Thyroid gland (tissue), 4 donors: ENCODE data around the gene CLEC18C. TPM values are rescaled to one million over a fixed set of nuclear protein-coding genes. Genes with fewer than 3 reads are reported as not detected.
"Not testable (repeated sequence)": the region's sequence is repeated elsewhere in the genome, so short reads cannot be mapped to it uniquely, and the experiment has no call there.

ENCODE experiments used
- DNase-seq, 2 donors: peaks; one replicate each; pipeline ENCODE4 v3.0.0-alpha.2; 2019
- H3K27ac ChIP-seq, 3 donors: fragments of 200-600 bp; sonication (generic); 1 replicate in 2 of 3; 2 replicates in 1 of 3; pipeline ENCODE4 v1.5.1; 2016 to 2019; ENCODE audit warnings: mild to moderate bottlenecking in 1 of 3, moderate library complexity in 1 of 3
- H3K27me3 ChIP-seq: fragments of 200-600 bp; sonication (generic); one replicate; pipeline ENCODE4 v1.5.1; 2019
- H3K36me3 ChIP-seq, 2 donors: fragments of 200-600 bp; sonication (generic); one replicate each; pipeline ENCODE4 v1.5.1; 2016 to 2019
- H3K4me1 ChIP-seq, 2 donors: fragments of 200-600 bp; sonication (generic); one replicate each; pipeline ENCODE4 v1.5.1; 2017 to 2019
- H3K4me3 ChIP-seq, 3 donors: fragments of 200-600 bp; sonication (generic); replicated peaks in 1 of 3; 1 replicate in 2 of 3; 2 replicates in 1 of 3; pipeline ENCODE4 v1.5.1; 2016; ENCODE audit warnings: mild to moderate bottlenecking in 1 of 3
- H3K9me3 ChIP-seq: fragments of 200-600 bp; sonication (generic); one replicate; pipeline ENCODE4 v1.5.1; 2017
- WGBS, 2 donors: methylation state at CpG; one replicate each; pipeline ENCODE4 v1.1.5; 2017; 5-methylcytosine and 5-hydroxymethylcytosine counted together
- intact Hi-C: fragments of 100-400 bp; cut with DNase I; formaldehyde crosslinking; loops from one replicate; pipeline ENCODE4 v1.15.1; 2023
- total RNA-seq, 4 donors: library from RNA; depleted of rRNA; stranded (reverse); fragments of >200 nt; gene quantifications; one replicate each; pipeline ENCODE4 v1.2.3, GENCODE V29; 2016

The CLEC18C gene
- total RNA-seq, 4 donors from 2014 or later: 0.22 to 0.81 TPM; not detected in 2

DNA sequence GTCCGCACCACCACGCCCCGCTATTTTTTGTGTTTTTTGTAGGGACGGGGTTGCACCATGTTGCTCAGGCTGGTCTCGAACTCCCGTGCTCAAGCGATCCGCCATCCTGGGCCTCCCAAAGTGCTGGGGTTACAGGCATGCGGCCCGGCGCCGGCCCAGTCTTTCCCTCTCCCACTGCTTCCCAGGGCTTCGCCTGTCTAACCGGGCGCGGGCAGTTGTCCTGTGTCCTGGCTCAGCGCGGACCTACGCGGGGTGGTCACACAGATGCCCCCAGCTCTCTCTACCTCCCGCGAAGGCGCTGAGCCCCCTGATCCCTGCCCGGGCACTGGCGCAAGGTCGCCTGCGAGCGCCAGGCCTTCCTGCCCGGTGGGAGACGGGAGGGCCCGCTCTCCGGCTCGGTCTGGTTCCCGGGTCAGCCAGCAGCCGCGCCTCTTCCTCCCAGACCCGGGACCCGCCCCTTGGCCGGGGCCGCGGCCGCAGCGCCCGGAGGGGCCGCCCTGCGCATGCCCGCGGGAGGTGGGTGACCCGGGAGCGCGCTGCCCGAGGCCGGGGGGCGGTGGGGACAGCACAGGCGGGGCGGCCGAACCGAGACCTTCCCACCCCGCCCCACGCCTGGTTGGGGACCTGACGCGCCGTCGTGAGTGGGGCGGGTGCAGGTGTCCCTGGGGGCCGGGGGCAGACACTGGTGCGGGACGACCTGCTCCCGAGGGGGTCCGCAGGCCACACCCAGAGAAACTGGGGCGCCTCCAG lies 14.4 kb downstream of the CLEC18C start:
- H3K4me1 ChIP-seq, intact Hi-C loops, H3K36me3 ChIP-seq, H3K9me3 ChIP-seq, H3K27me3 ChIP-seq: not testable (repeated sequence)
- Histone ChIP-seq H3K27ac (peak overlapping the region in 2 of 3 donors; percentile 36 to 38), H3K4me3 (peak overlapping the region in 1 of 3 donors; percentile 27)
- 37 to 76% methylated on average over 4 to 12 of the region's 71 CpGs for WGBS, 2 donors
- DNase-seq: peak; percentile 26 to 64

DNA sequence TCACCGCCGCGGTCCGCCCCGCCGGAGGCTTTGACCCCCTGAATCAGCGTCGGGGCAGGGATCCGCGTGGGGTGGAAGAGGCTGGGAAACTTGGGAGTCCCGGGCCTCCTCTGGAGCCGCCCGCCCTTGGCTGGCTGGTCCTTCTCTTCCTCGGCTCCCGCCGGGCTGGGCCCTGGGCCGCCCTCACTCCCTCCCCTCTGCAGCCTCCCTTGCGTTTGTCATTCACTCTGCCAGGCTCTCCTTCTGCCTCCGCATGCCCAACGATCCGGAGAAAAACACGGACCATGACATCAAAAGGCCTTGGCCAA lies 15.0 kb downstream of the CLEC18C start:
- H3K9me3 ChIP-seq, DNase-seq, intact Hi-C loops, H3K4me1 ChIP-seq, H3K36me3 ChIP-seq, H3K27me3 ChIP-seq: not testable (repeated sequence)
- H3K4me3 ChIP-seq: peak overlapping the region in 1 of 3 donors; percentile 27
- no CpG with 5 or more reads among the region's 22 CpGs for WGBS, 2 donors
- peak overlapping the region in 2 of 3 donors; percentile 33 to 36 for H3K27ac ChIP-seq

DNA sequence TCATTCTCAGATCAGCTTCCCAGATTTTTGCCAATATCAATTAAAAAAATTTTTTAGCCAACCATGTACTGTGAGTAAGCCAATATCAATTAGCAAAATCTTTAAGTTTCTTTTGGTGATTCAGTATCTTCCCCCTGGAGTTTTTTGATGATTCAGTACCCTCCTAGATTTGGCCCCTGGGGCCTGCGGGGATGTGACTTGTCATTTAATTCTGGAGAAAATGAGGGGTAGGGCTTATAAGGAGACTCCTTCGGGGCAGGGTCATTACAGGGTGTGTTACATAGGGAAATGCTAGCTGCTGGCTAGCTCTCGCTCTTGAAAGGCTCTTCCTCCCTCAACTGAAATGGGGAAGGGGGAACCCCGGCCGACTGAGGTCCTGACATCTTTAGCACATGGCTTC lies 17.0 kb downstream of the CLEC18C start:
- H3K27me3 ChIP-seq, H3K4me3 ChIP-seq, H3K4me1 ChIP-seq, H3K9me3 ChIP-seq, DNase-seq, H3K27ac ChIP-seq, intact Hi-C loops, H3K36me3 ChIP-seq: not testable (repeated sequence)
- WGBS, 2 donors: no CpG with 5 or more reads among the region's 5 CpGs

DNA sequence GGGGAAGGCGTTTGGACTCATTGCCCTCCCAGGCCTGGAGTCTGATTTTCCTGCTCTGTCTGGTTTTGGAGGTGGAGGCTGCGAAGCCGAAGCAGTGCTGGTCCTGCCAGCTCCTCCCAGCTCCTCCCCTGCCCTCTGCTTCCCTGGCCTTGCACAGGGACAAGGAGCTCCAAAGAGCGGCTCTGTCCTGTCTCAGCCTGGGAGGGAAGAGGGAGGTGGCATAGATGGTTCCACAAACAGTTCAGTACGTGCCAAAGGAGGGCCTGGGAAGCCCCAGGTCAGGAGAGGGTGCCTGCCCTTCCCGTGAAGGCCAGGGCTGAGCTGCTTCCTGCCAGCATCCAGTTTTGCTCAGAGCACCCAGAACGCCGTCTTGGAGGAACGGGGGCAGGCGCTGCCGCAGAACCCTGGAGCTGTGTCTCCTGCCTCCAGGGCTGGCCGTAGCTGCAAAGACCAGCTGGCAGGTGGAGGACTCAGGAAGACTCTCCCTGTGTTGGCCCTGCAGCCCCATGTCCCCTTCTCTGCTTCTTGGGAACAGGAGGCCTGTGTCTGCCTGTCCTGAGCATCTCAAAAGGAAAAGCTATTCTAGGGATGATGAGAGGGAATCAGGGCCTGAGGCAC lies 23.2 kb downstream of the CLEC18C start:
- H3K9me3 ChIP-seq, H3K27ac ChIP-seq, intact Hi-C loops, H3K27me3 ChIP-seq, H3K4me1 ChIP-seq, H3K4me3 ChIP-seq, H3K36me3 ChIP-seq: not testable (repeated sequence)
- WGBS, 2 donors: 20% methylated on average over 1 of the region's 12 CpGs; no CpG with 5 or more reads in 1 of the 2 donors
- DNase-seq: peak; percentile 56 to 59

DNA sequence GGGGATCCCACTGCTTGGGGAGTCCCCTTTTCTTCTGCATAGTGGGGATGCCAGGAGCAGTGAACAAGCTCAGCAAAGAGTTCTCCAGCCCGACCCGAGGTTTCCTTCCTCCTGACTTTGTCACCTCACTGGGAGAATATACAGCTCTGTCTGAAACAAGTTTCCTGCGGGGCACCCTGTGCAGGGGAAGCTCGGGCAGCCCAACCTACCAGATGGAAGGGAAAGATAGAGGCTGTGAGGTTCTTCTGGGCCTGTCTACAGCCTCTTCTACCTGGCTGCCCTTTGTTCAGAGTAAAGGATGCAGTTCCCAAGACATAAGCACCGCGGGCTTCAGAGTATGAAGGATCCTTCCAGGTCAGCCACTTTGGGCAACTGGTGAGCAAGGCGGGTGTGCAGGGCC lies 24.0 kb downstream of the CLEC18C start:
- H3K27me3 ChIP-seq, H3K4me3 ChIP-seq: not testable (repeated sequence)
- 87 to 100% methylated on average over 3 to 5 of the region's 7 CpGs for WGBS, 2 donors

DNA sequence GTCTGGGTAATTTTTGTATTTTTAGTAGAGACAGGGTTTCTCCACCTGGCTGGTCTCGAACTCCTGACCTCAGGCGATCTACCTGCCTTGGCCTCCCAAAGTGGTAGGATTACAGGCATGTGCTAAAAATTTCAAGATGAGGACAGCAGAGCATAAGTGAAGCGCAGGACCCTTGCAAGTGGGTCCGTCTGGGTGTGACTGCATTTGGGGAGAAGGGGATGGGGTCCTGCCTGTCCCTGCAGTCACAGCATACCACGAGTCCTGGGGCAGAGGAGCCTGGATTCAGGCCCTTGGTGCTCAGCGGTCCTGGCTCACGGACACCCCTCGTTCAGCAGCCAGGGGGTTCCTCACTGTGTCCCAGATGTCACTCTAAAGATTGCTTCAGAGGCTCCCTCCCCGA lies 24.6 kb downstream of the CLEC18C start:
- H3K4me3 ChIP-seq, H3K9me3 ChIP-seq, H3K36me3 ChIP-seq, H3K27ac ChIP-seq, H3K27me3 ChIP-seq, DNase-seq, H3K4me1 ChIP-seq, intact Hi-C loops: not testable (repeated sequence)
- 78 to 85% methylated on average over 8 to 9 of the region's 9 CpGs for WGBS, 2 donors

More for the DNA sequence above, 24.0 kb downstream of the CLEC18C start:
- DNase-seq, H3K27ac ChIP-seq, H3K36me3 ChIP-seq, H3K9me3 ChIP-seq, intact Hi-C loops, H3K4me1 ChIP-seq: not testable (repeated sequence)

DNA sequence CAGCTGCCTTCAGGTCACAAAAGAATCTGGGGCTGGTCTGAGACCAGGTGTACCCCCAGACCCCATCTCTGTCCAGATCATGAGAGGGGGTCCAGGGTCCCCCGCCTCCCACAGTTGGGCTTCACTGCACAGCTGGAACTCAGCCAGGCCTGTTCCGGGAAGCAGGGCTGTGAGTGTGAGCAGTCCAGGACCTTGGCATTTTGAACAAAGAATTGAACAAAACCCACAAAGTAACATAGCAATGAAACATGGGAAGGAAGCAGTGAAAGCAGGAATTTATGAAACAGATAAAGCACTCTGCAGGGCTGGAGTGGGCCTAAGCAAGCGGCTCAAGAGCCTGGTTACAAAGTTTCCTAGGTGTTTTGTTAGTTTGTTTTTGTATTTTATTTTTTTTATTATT lies 25.1 kb downstream of the CLEC18C start:
- H3K9me3 ChIP-seq, DNase-seq, H3K4me3 ChIP-seq, H3K4me1 ChIP-seq, intact Hi-C loops, H3K27me3 ChIP-seq, H3K36me3 ChIP-seq: not testable (repeated sequence)
- 16 to 17% methylated on average over 3 of the region's 3 CpGs for WGBS, 2 donors
- peak overlapping the region in 1 of 3 donors; percentile 8 for H3K27ac ChIP-seq

DNA sequence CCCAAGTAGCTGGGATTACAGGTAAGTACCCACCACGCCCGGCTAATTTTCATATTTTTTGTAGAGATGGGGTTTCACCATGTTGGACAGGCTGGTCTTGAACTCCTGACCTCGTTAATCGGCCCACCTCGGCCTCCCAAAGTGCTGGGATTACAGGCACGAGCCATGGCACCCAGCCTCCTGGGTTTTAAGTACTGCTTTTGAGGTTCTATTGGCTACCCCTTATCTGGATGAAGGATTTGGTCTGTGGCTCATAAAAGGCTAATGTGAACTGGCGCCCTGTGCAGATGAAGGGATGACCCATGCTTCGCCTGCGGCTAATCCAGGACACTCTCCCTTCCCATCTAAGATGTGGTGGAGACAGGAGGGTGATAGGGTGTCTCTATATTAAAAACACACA lies 25.6 kb downstream of the CLEC18C start:
- H3K36me3 ChIP-seq, H3K4me3 ChIP-seq, H3K4me1 ChIP-seq, H3K27me3 ChIP-seq, intact Hi-C loops, H3K9me3 ChIP-seq, DNase-seq: not testable (repeated sequence)
- H3K27ac ChIP-seq: peak overlapping the region in 1 of 3 donors; percentile 66
- 65 to 73% methylated on average over 7 to 9 of the region's 9 CpGs for WGBS, 2 donors

DNA sequence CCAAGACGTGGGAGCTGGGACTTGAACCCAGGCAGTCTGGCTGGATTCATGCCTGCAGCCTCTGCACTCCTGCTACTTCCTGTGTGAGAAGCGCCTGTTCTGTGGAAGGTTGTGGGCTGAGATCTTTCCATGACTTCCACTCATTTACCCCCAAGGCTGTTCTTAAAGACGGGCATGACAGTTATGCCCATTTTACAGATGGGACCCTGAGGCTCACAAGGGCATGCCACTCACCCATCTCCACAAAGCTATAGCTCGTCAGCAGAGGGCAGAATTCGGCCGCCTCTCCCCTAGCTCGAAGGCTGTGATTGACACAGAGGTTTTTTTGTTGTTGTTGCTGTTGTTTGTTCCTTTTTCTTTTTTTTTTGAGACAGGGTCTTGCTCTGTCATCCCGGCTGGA lies 26.5 kb downstream of the CLEC18C start:
- H3K36me3 ChIP-seq, H3K9me3 ChIP-seq, DNase-seq, H3K4me3 ChIP-seq, intact Hi-C loops, H3K4me1 ChIP-seq, H3K27me3 ChIP-seq, H3K27ac ChIP-seq: not testable (repeated sequence)
- WGBS, 2 donors: 87 to 88% methylated on average over 7 to 8 of the region's 8 CpGs

DNA sequence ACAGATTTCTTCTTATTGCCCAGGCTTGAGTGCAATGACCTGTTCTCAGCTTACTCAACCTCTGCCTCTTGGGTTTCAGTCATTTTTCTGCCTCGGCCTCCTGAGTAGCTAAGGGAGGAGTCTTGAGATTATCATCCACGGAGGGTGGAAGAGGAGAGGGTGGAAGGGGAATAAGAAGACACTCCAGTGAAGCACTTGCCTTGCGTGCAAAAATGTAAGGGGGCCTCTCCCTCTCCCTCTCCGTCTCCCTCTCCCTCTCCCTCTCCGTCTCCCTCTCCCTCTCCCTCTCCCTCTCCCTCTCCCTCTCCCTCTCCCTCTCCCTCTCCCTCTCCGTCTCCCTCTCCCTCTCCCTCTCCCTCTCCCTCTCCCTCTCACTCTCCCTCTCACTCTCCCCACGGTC lies 29.9 kb downstream of the CLEC18C start:
- DNase-seq: peak; percentile 27 to 38
- H3K27ac ChIP-seq, H3K9me3 ChIP-seq, H3K4me1 ChIP-seq, H3K36me3 ChIP-seq, H3K27me3 ChIP-seq, intact Hi-C loops, H3K4me3 ChIP-seq: not testable (repeated sequence)
- 25 to 37% methylated on average over 4 to 6 of the region's 7 CpGs for WGBS, 2 donors

DNA sequence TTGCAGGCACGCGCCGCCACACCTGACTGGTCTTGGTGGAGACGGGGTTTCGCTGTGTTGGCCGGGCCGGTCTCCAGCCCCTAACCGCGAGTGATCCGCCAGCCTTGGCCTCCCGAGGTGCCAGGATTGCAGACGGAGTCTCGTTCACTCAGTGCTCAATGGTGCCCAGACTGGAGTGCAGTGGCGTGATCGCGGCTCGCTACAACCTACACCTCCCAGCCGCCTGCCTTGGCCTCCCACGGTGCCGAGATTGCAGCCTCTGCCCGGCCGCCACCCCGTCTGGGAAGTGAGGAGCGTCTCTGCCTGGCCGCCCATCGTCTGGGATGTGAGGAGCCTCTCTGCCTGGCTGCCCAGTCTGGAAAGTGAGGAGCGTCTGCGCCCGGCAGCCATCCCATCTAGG lies 30.4 kb downstream of the CLEC18C start:
- H3K4me1 ChIP-seq, H3K27me3 ChIP-seq, DNase-seq, H3K36me3 ChIP-seq, H3K4me3 ChIP-seq, H3K27ac ChIP-seq, intact Hi-C loops, H3K9me3 ChIP-seq: not testable (repeated sequence)
- no CpG with 5 or more reads among the region's 29 CpGs for WGBS, 2 donors

DNA sequence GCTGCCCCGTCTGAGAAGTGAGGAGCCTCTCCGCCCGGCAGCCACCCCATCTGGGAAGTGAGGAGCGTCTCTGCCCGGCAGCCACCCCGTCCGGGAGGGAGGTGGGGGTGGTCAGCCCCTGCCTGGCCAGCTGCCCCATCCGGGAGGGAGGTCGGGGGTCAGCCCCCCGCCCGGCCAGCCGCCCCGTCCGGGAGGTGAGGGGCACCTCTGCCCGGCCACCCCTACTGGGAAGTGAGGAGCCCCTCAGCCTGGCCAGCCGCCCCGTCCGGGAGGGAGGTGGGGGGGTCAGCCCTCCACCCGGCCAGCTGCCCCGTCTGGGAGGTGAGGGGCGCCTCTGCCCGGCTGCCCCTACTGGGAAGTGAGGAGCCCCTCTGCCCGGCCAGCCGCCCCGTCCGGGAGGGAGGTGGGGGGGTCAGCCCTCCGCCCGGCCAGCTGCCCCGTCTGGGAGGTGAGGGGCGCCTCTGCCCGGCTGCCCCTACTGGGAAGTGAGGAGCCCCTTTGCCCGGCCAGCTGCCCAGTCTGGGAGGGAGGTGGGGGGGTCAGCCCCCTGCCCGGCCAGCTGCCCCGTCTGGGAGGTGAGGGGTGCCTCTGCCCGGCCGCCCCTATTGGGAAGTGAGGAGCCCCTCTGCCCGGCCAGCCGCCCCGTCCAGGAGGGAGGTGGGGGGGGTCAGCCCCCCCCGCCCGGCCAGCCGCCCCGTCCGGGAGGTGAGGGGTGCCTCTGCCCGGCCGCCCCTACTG lies 31.2 kb downstream of the CLEC18C start:
- H3K9me3 ChIP-seq, H3K4me3 ChIP-seq, DNase-seq, H3K27ac ChIP-seq, intact Hi-C loops, H3K36me3 ChIP-seq, H3K27me3 ChIP-seq, H3K4me1 ChIP-seq: not testable (repeated sequence)
- 100% methylated on average over 3 of the region's 46 CpGs; no CpG with 5 or more reads in 1 of the 2 donors for WGBS, 2 donors

DNA sequence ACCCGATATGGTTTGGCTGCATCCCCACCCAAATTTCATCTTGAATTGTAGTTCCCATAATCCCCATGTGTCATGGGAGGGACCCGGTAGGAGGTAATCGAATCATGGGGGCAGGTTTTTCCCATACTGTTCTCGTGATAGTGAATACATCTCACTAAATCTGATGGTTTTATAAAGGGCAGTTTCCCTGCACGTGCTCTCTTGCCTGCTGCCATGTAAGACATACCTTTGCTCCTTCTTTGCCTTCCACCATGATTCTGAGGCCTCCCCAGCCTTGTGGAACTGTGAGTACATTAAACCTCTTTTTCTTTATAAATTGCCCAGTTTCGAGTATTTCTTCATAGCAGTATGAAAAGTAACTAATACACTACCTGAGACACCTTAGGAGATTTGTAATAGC lies 32.8 kb downstream of the CLEC18C start:
- H3K4me3 ChIP-seq, H3K9me3 ChIP-seq, H3K4me1 ChIP-seq, H3K27me3 ChIP-seq, intact Hi-C loops, DNase-seq, H3K27ac ChIP-seq, H3K36me3 ChIP-seq: not testable (repeated sequence)
- WGBS, 2 donors: 92 to 96% methylated on average over 3 to 6 of the region's 6 CpGs
